K562 (cell line): ENCODE measurements around the gene AKT1S1. TPM values are rescaled to one million over a fixed set of nuclear protein-coding genes. Genes with fewer than 3 reads are reported as not detected.
A peak's percentile ranks its signal among the peaks of the same experiment; 100 is the strongest.

Experiments used
- ATAC-seq: fragments of 200-7000 bp; cut with Tn5 transposase; 3 replicates; pipeline ENCODE4 v1.9.1; 2020; ENCODE audit warnings: moderate library complexity
- BruUV-seq: library from RNA; stranded (reverse); fragments of 400-500 nt; replicated peaks from 2 replicates; lab custom pipeline; 2021; lab: Mats Ljungman, UMichigan
- CTCF ChIA-PET: fragments of 300-600 bp; formaldehyde crosslinking; extraction: SDS; loops from one replicate; lab custom pipeline; 2021; ENCODE audit warnings: low intra/inter-chr PET ratio; lab: Yijun Ruan, JAX
- POLR2A ChIA-PET: fragments of 300-600, 350-650 bp; sonication (Branson Sonifier 250); formaldehyde crosslinking; extraction: SDS; loops from one replicate; lab custom pipeline; 2021; ENCODE audit warnings: antibody characterized with exemption, inconsistent platforms; lab: Yijun Ruan, JAX
- DNase-seq, 4 experiments: peaks; one replicate each; pipeline versions ENCODE4 v3.0.0 to v3.0.0-alpha.2; 2011 to 2018; ENCODE audit warnings: low spot score in 3 of 4, mixed read lengths in 3 of 4; ENCODE audit errors: extremely low read depth in 1 of 4
- FAIRE-seq: peaks from 2 replicates; lab custom pipeline; 2011; peaks lifted over from hg19 to GRCh38; lab: Jason Lieb, UNC
- H2AFZ ChIP-seq: 2 replicates; pipeline ENCODE4 v1.6.0; 2011; ENCODE audit warnings: low read depth, low read length, control low read depth, inconsistent platforms
- H3K27ac ChIP-seq: fragments of 200-600 bp; 3 replicates; pipeline ENCODE4 v1.8.0; 2011; ENCODE audit warnings: low read depth, mild to moderate bottlenecking, control low read depth, inconsistent platforms, low read length, moderate library complexity, mixed read lengths; ENCODE audit errors: extremely low read depth
- H3K27me3 ChIP-seq, 2 experiments: fragments of 300-600 bp in 1 of 2; 2 replicates in 1 of 2; 3 replicates in 1 of 2; pipeline versions ENCODE4 v1.6.0 to v1.8.0; 2011; ENCODE audit warnings: inconsistent platforms in 2 of 2, low read length in 2 of 2, mild to moderate bottlenecking in 1 of 2, mixed read lengths in 1 of 2, moderate library complexity in 1 of 2; ENCODE audit not compliant: control insufficient read depth in 2 of 2, insufficient read depth in 2 of 2
- H3K36me3 ChIP-seq: fragments of 300-600 bp; 3 replicates; pipeline ENCODE4 v1.8.0; 2011; ENCODE audit warnings: mild to moderate bottlenecking, low read length, inconsistent platforms; ENCODE audit not compliant: control insufficient read depth, insufficient read depth
- H3K4me1 ChIP-seq, 2 experiments: fragments of 200-600 bp in 1 of 2; replicated peaks in 1 of 2; 2 replicates in 1 of 2; 3 replicates in 1 of 2; pipeline versions ENCODE4 v1.5.1 to v1.8.0; 2011; ENCODE audit warnings: inconsistent platforms in 2 of 2, low read length in 2 of 2, mild to moderate bottlenecking in 1 of 2, mixed read lengths in 1 of 2, moderate library complexity in 1 of 2; ENCODE audit not compliant: control insufficient read depth in 2 of 2, insufficient read depth in 2 of 2
- H3K4me2 ChIP-seq: 2 replicates; pipeline ENCODE4 v1.6.1; 2011; ENCODE audit warnings: low read length, control low read depth, inconsistent platforms, mixed read lengths; ENCODE audit not compliant: insufficient read depth
- H3K4me3 ChIP-seq: fragments of 200-600 bp; sonication (generic), shearing (Covaris generic); 2 replicates; pipeline ENCODE4 v1.5.1; 2016; ENCODE audit warnings: control low read depth, inconsistent platforms
- H3K79me2 ChIP-seq: fragments of 200-600 bp; 3 replicates; pipeline ENCODE4 v1.8.0; 2011; ENCODE audit warnings: low read length, inconsistent platforms; ENCODE audit not compliant: control insufficient read depth, insufficient read depth
- H3K9ac ChIP-seq, 2 experiments: 2 replicates each; pipeline versions ENCODE4 v1.6.0 to v1.6.1; 2011; ENCODE audit warnings: low read depth in 2 of 2, low read length in 2 of 2, control low read depth in 1 of 2, inconsistent platforms in 1 of 2, mild to moderate bottlenecking in 1 of 2, mixed read lengths in 1 of 2; ENCODE audit not compliant: insufficient read depth in 1 of 2
- H3K9me1 ChIP-seq: one replicate; pipeline ENCODE4 v1.6.0; 2011; ENCODE audit warnings: inconsistent platforms, mild to moderate bottlenecking, low read length, moderate library complexity; ENCODE audit not compliant: control insufficient read depth, insufficient read depth
- H3K9me3 ChIP-seq: replicated peaks from 2 replicates; pipeline ENCODE4 v1.5.1; 2011; ENCODE audit warnings: low read depth, low read length, inconsistent platforms; ENCODE audit not compliant: control insufficient read depth, insufficient read depth
- H4K20me1 ChIP-seq: replicated peaks from 2 replicates; pipeline ENCODE4 v1.6.1; 2011; ENCODE audit warnings: low read length, inconsistent platforms, mixed read lengths; ENCODE audit not compliant: control insufficient read depth, insufficient read depth
- CBX2 ChIP-seq: fragments of 200-600 bp; sonication (generic); IDR thresholded peaks from one replicate; pipeline ENCODE4 v1.6.1; 2012; ENCODE audit warnings: mild to moderate bottlenecking, low read length, inconsistent platforms; ENCODE audit not compliant: insufficient read depth, poor library complexity, severe bottlenecking
- WGBS: fragments of 100-300 bp; shearing (Covaris generic); methylation state at CpG from one replicate; pipeline ENCODE4 v1.1.6; 2016; ENCODE audit warnings: low coverage, mixed read lengths; ENCODE audit not compliant: insufficient coverage; ENCODE audit errors: missing lambda C conversion rate; 5-methylcytosine and 5-hydroxymethylcytosine counted together
- in situ Hi-C: fragments of 300-500 bp; cut with MboI; formaldehyde crosslinking; loops from 4 replicates; pipeline ENCODE4 v1.15.0; 2018; ENCODE audit warnings: inconsistent platforms, mixed read lengths
- intact Hi-C: fragments of 100-400 bp; cut with micrococcal nuclease; formaldehyde crosslinking; loops from 2 replicates; pipeline ENCODE4 v1.14.2; 2022
- polyA plus RNA-seq, 8 experiments: library from polyadenylated mRNA; depleted of rRNA in 4 of 8; stranded (reverse) in 5 of 8; unstranded in 3 of 8; fragments of >200 nt; fragmentation: Nextera tagmentation in 2 of 8; fragmentation: Illumina TruSeq in 1 of 8; extraction: Ambion mirVana in 2 of 8; extraction: Trizol in 1 of 8; gene quantifications; 2 replicates each; pipeline versions ENCODE4 v1.2.1 to v1.2.3, GENCODE V29; 2011 to 2014; ENCODE audit warnings: inconsistent platforms in 1 of 8, missing spikeins in 1 of 8
- total RNA-seq, 7 experiments: library from RNA; depleted of rRNA in 6 of 7; stranded (reverse); fragments of >200 nt in 6 of 7; fragmentation: Illumina TruSeq in 2 of 7; extraction: Trizol in 2 of 7; gene quantifications; 2 replicates each; pipeline versions ENCODE4 v1.2.1 to v1.2.3, GENCODE V29; 2011 to 2021; ENCODE audit warnings: low replicate concordance in 1 of 7
- TF ChIP-seq, protein P1 (sequence below): fragments of 450-650 bp; IDR thresholded peaks from 2 replicates; pipeline ENCODE4 v1.6.1; 2018; ENCODE audit not compliant: partially characterized antibody

Gene AKT1S1
- total and polyA plus RNA-seq, 9 of the 15 experiments (the other 6 are each of a cell fraction or from before 2014, with no cell fraction given): 1.2 to 50.3 (median 17.1) TPM

DNA sequence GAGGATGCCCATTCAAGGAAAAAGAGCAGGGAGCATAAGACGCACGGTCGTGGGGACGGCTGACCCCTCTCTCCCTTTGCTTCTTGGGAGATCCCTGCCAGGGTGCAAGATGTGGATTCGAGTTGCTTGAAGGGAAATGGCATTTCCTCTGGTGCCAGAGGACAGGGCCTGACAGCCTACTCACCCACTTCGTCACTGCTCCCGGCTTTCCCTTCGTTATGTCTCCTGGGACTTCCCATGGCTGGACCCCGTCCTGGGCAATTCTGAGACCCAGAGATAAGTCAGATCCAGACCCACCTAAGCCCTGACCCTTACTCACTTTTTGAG is 1.6 kb upstream of the AKT1S1 start:
- BruUV-seq: no TSS peak
- TF ChIP-seq, protein P1, sequence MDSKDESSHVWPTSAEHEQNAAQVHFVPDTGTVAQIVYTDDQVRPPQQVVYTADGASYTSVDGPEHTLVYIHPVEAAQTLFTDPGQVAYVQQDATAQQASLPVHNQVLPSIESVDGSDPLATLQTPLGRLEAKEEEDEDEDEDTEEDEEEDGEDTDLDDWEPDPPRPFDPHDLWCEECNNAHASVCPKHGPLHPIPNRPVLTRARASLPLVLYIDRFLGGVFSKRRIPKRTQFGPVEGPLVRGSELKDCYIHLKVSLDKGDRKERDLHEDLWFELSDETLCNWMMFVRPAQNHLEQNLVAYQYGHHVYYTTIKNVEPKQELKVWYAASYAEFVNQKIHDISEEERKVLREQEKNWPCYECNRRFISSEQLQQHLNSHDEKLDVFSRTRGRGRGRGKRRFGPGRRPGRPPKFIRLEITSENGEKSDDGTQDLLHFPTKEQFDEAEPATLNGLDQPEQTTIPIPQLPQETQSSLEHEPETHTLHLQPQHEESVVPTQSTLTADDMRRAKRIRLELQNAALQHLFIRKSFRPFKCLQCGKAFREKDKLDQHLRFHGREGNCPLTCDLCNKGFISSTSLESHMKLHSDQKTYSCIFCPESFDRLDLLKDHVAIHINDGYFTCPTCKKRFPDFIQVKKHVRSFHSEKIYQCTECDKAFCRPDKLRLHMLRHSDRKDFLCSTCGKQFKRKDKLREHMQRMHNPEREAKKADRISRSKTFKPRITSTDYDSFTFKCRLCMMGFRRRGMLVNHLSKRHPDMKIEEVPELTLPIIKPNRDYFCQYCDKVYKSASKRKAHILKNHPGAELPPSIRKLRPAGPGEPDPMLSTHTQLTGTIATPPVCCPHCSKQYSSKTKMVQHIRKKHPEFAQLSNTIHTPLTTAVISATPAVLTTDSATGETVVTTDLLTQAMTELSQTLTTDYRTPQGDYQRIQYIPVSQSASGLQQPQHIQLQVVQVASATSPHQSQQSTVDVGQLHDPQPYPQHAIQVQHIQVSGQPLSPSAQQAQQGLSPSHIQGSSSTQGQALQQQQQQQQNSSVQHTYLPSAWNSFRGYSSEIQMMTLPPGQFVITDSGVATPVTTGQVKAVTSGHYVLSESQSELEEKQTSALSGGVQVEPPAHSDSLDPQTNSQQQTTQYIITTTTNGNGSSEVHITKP: peak; percentile 49
- no peak for TF ChIP-seq CBX2
- Histone ChIP-seq H3K9me3 (no peaks in the 10 kb centered on the region), H3K79me2 (peaks cover 31% of the 10 kb centered on the region), H3K4me2 (peak overlapping the region; percentile 99), H2AFZ (no peak overlapping the region), H4K20me1 (no peaks in the 10 kb centered on the region), H3K4me1 (peaks cover 9 to 68% of the 10 kb centered on the region in 2 experiments; a peak in 4 of 5 replicates), H3K27ac (no peak overlapping the region; the same call in 1 of the 3 replicates), H3K9ac (peak overlapping the region; percentile 98 to 99; a peak in 1 of 4 replicates), H3K9me1 (no peaks in the 10 kb centered on the region), H3K36me3 (peaks cover 57% of the 10 kb centered on the region), H3K4me3 (no peak overlapping the region; the same call in 1 of the 2 replicates), H3K27me3 (no peaks in the 10 kb centered on the region)
- DNase-seq: no peak
- ChIA-PET CTCF (no interaction called here), POLR2A (interaction anchor here (0.7 to 1.6 kb wide), 5 partner anchors 9 to 427 kb away, joined by 3 to 4 read pairs (median 3); partner anchors contain the start of genes ATF5 and NUP62)
- WGBS: 80% methylated on average over 9 of the region's 9 CpGs
- intact Hi-C loops (loop anchor here (10.0 kb wide), 1 partner anchor 164 kb away; no protein-coding TSS in a partner anchor), in situ Hi-C loops (loop anchor here (10.0 kb wide), 1 partner anchor 384 kb away; the partner anchor contains the start of gene RPS11)
- no peak for ATAC-seq
- no peak for FAIRE-seq
